HG02840 (cell line): ENCODE measurements around the gene TMEM50B.
"Not testable (repeated sequence)": the region's sequence is repeated elsewhere in the genome, so short reads cannot be mapped to it uniquely, and the experiment has no call there.

Experiments
- ATAC-seq: cut with Tn5 transposase; IDR thresholded peaks from one replicate; pipeline ENCODE4 v1.9.1; 2021; ENCODE audit warnings: mild to moderate bottlenecking, moderate library complexity, moderate number of reproducible peaks; ENCODE audit not compliant: unreplicated experiment, low FRiP score

TMEM50B gene

DNA sequence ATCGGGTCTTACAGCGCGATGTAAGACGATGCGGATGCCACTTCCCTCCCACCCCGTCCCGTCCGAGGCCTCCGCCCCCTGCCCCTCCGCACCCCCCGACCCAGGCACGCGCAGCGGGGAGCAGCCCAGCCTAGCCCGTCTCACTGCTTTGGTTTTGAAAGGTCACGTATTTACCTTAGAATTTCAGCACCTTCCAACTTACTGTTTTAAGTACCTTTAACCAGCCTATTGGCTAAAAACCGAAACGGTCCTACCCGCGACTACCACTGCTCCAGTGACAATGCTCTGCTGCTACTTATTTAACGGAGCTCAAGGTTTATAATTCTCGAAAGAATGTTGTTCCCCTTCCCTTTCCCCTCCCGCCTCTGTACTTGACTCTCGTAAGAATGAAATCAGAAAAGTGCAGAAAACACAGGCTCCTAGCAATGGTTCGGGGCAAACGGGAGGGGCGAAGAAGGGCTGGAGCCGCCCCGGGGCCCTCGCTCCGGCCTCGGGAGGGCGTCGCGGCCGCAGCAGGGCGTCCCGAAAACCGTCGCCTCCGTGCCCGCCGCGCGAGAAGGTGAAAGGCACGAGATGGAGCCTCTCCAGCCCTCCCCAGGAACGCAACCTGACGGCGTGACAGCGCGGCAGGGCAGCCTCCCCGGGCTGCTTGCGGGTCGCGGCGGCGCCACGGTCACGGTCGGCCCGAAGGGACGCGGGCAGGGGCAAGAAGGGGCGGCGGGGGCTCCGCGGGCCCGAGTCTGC is 667 bp downstream of the TMEM50B start:
- peak; percentile 30 for ATAC-seq

- no peak for ATAC-seq
Measured at GRCh38 chr21:33478182-33478581, 1.6 kb downstream of the TMEM50B start.

DNA sequence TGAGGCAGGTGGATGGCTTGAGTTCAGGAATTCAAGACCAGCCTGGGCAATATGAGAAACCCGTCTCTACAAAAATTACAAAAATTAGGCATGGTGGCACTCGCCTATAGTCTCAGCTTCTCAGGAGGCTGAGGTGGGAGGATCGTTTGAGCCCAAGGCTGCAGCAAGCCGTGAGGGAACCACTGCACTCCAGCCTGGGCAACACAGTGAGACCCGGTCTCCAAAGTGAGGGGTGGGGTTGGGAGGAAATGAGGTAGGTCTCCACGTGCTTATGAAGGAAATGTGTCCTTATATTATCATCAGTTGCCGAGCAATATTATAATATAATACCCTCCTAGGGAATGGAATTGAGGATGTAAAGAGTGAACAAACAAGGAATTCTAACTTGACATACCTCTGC is 2.7 kb downstream of the TMEM50B start:
- ATAC-seq: no peak

GRCh38 chr21:33473344-33473743 is 6.4 kb downstream of the TMEM50B start:
- no peak for ATAC-seq

GRCh38 chr21:33470701-33471100 is 9.1 kb downstream of the TMEM50B start:
- no peak for ATAC-seq

DNA sequence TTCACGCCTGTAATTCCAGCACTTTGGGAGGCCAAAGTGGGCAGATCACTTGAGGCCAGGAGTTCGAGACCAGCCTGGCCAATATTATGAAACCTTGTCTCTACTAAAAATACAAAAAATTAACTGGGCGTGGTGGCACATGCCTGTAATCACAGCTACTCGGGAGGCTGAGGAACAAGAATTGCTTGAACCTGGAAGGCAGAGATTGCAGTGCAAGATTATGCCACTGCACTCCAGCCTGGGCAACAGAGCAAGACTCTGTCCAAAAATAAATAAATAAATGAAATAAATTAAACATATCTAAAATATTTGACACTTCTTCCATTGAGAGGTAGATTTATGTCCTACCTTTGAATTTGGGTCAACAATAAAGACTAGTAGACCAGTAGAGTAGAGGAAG is 10.6 kb downstream of the TMEM50B start:
- not testable (repeated sequence) for ATAC-seq

- no peak for ATAC-seq
Measured at GRCh38 chr21:33461538-33462250, 18.1 kb downstream of the TMEM50B start.

DNA sequence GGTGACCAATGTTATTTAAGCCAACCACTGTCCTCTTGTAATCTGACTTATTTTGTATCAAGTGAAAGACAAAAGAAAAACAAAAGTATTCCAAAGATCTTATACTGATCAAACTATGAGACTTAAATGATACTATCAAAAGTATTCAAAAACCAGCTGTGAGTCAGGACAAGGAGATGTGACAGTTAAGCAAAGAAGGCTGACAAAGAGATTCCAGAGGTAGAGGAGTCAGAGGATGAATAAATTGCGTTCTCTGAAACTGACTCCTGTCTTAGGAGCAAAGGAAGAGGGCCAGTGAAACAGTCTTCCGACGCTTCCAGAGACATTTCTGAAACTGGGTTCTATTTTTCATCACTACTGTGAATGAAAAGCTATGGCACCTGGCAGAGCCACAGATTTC is 20.9 kb downstream of the TMEM50B start:
- no peak for ATAC-seq

DNA sequence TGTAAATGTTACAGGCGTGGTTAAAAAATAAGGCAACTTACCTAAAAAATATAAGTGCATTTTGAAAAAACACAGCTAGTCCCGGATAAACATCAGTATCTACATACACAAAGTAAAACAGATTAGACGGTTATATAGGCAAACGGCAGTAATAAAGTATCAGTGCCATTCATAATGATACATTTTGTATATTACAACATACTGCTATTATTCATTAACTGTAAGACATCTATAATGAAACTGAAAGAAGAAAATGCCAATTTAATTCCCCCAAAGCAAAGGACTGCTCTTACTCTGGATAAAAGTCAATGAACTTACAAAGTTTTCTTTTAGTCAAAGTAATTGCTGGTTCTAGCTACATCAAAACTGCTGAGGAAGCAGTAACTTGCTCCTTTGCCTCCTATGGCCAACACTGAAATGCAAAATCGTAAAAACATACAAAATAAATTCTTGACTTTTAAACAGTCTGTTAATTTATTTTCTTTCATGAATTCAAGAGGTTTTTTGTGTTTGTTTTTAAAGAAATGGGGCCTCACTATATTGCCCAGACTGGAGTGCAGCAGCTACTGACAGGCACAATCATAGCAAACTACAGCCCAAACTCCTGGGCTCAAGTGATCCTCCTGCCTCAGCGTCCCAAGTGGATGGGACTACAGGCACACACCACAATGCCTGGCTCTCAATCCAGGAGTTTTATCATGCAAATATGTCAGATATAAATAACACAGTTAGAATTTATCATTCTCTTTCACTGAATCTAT is 23.9 kb downstream of the TMEM50B start:
- ATAC-seq: no peak

GRCh38 chr21:33452362-33452761 is 27.4 kb downstream of the TMEM50B start:
- no peak for ATAC-seq

DNA sequence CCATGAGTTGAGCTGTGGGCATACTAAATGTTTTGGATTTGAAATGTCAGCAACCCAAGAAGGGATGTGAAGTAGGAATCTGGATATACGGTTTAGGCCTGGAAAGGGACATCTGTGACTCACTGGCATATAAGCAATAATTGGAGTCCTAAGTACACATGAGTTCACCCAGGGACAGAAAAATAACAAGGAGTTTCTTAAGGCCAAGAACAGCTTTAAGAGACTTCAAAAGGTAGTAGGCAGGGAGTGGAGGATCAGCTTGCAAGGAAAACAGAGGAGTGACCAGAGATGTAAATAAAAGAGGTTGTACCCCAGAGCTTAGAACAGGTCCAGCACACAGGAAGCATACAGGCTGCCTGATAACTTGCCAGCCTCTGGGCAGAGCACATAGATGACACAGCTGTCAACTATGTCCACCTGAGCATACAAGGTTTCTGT is 28.1 kb downstream of the TMEM50B start:
- ATAC-seq: no peak

DNA sequence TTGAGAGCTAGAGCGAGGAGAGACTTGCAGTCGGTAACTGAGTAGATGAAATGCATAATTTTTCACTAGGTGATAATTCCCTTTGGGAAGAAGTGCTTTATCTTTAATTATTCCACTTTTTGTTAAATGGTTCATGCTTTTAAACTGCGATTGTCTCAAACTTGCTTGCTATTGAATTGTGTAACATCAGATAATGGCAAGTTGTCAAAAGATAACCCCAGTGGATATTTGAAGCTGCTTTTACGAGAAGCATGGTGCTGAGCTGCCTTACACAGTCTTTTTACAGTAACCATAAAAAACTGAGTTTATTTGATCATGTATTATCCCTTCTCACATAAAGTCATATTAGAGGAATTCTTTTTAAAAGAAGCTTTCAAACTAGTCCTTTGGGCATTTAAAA is 30.2 kb downstream of the TMEM50B start:
- no peak for ATAC-seq

GRCh38 chr21:33446620-33447019 is 33.2 kb downstream of the TMEM50B start:
- ATAC-seq: not testable (repeated sequence)

GRCh38 chr21:33444499-33444898 is 35.3 kb downstream of the TMEM50B start:
- ATAC-seq: no peak

GRCh38 chr21:33443194-33443593 is 36.6 kb downstream of the TMEM50B start:
- ATAC-seq: no peak

GRCh38 chr21:33441489-33442477 is 38.0 kb downstream of the TMEM50B start:
- peak; percentile 72 for ATAC-seq

- ATAC-seq: no peak
Measured at GRCh38 chr21:33437140-33437539, 42.6 kb downstream of the TMEM50B start.

GRCh38 chr21:33434770-33435360 is 44.9 kb downstream of the TMEM50B start:
- ATAC-seq: peak; percentile 78

- ATAC-seq: no peak
Measured at GRCh38 chr21:33433425-33434114, 46.2 kb downstream of the TMEM50B start.
